Neutrophil (primary cell): ENCODE measurements around the gene RPS6KL1.

Experiments
- H3K27ac ChIP-seq: fragments of 200-600 bp; sonication (generic); 2 replicates; pipeline ENCODE4 v1.5.1; 2016; ENCODE audit warnings: mild to moderate bottlenecking, moderate library complexity
- H3K27me3 ChIP-seq: fragments of 200-600 bp; sonication (generic); 2 replicates; pipeline ENCODE4 v1.6.0; 2016; ENCODE audit warnings: mild to moderate bottlenecking
- H3K36me3 ChIP-seq: fragments of 200-600 bp; sonication (generic); 2 replicates; pipeline ENCODE4 v1.5.1; 2017
- H3K4me1 ChIP-seq, 2 experiments: fragments of 200-600 bp in 1 of 2; sonication (generic) in 1 of 2; 1 replicate in 1 of 2; 2 replicates in 1 of 2; pipeline versions ENCODE4 v1.5.1 to v1.6.1; 2013 to 2016; ENCODE audit warnings: low read depth in 1 of 2, low read length in 1 of 2, mild to moderate bottlenecking in 1 of 2, moderate library complexity in 1 of 2; ENCODE audit not compliant: control insufficient read depth in 1 of 2, insufficient read depth in 1 of 2
- H3K4me3 ChIP-seq, 2 experiments: fragments of 200-600 bp in 1 of 2; sonication (generic) in 1 of 2; 1 replicate in 1 of 2; 2 replicates in 1 of 2; pipeline ENCODE4 v1.5.1; 2013 to 2016; ENCODE audit warnings: low read depth in 1 of 2, low read length in 1 of 2, mild to moderate bottlenecking in 1 of 2, moderate library complexity in 1 of 2
- H3K9me3 ChIP-seq: fragments of 200-600 bp; sonication (generic); 2 replicates; pipeline ENCODE4 v1.5.1; 2016
- CTCF ChIP-seq: fragments of 200-600 bp; sonication (generic); IDR thresholded peaks from 2 replicates; pipeline ENCODE4 v1.5.1; 2016; ENCODE audit warnings: antibody characterized with exemption

Gene RPS6KL1

GRCh38 chr14:74893614-74894091 is 29.4 kb downstream of the RPS6KL1 start:
- Histone ChIP-seq H3K4me3 (no peak overlapping the region), H3K27ac (peak overlapping the region; percentile 37), H3K36me3 (peaks cover 94% of the 10 kb centered on the region), H3K9me3 (no peaks in the 10 kb centered on the region), H3K4me1 (peaks cover 6 to 15% of the 10 kb centered on the region in 2 experiments), H3K27me3 (no peaks in the 10 kb centered on the region)
- TF ChIP-seq CTCF, result no peak

GRCh38 chr14:74892745-74893144 is 30.3 kb downstream of the RPS6KL1 start:
- Histone ChIP-seq H3K4me1 (peaks cover 0 to 6% of the 10 kb centered on the region in 2 experiments), H3K36me3 (peaks cover 85% of the 10 kb centered on the region), H3K27ac (no peak overlapping the region)

GRCh38 chr14:74891870-74892269 is 31.2 kb downstream of the RPS6KL1 start:
- no peaks in the 10 kb centered on the region for H3K27me3 ChIP-seq
- H3K9me3 ChIP-seq, result no peaks in the 10 kb centered on the region
- no peak for TF ChIP-seq CTCF
- peaks cover 0 to 6% of the 10 kb centered on the region in 2 experiments for H3K4me1 ChIP-seq
- no peak overlapping the region for H3K27ac ChIP-seq
- peaks cover 82% of the 10 kb centered on the region for H3K36me3 ChIP-seq
- H3K4me3 ChIP-seq, result no peak overlapping the region

More at GRCh38 chr14:74892745-74893144, 30.3 kb downstream of the RPS6KL1 start:
- H3K9me3 ChIP-seq, result no peaks in the 10 kb centered on the region
- no peak overlapping the region for H3K4me3 ChIP-seq
- no peak for TF ChIP-seq CTCF
- H3K27me3 ChIP-seq, result no peaks in the 10 kb centered on the region

- no peaks in the 10 kb centered on the region for H3K9me3 ChIP-seq
- H3K4me1 ChIP-seq, result peaks cover 0 to 6% of the 10 kb centered on the region in 2 experiments
- H3K36me3 ChIP-seq, result peaks cover 81% of the 10 kb centered on the region
- no peak for TF ChIP-seq CTCF
- no peak overlapping the region for H3K4me3 ChIP-seq
- no peaks in the 10 kb centered on the region for H3K27me3 ChIP-seq
- no peak overlapping the region for H3K27ac ChIP-seq
Measured at GRCh38 chr14:74890262-74890661, 32.8 kb downstream of the RPS6KL1 start.

- no peaks in the 10 kb centered on the region for H3K27me3 ChIP-seq
- H3K9me3 ChIP-seq, result no peaks in the 10 kb centered on the region
- no peak for TF ChIP-seq CTCF
- peaks cover 64% of the 10 kb centered on the region for H3K36me3 ChIP-seq
- H3K4me1 ChIP-seq, result peaks cover 4 to 10% of the 10 kb centered on the region in 2 experiments
- no peak overlapping the region for H3K4me3 ChIP-seq
- H3K27ac ChIP-seq, result no peak overlapping the region
Measured at GRCh38 chr14:74888164-74889158, 34.6 kb downstream of the RPS6KL1 start.
